GM12873 (cell line): ENCODE measurements around the gene ZNF541.

Experiments used
- TF ChIP-seq, protein P1 (sequence below): IDR thresholded peaks from 2 replicates; pipeline ENCODE4 v1.5.1; 2012; ENCODE audit warnings: low read depth, mild to moderate bottlenecking, moderate library complexity, low read length, control low read depth; ENCODE audit not compliant: insufficient read depth; ENCODE audit errors: missing control alignments

The ZNF541 gene

DNA sequence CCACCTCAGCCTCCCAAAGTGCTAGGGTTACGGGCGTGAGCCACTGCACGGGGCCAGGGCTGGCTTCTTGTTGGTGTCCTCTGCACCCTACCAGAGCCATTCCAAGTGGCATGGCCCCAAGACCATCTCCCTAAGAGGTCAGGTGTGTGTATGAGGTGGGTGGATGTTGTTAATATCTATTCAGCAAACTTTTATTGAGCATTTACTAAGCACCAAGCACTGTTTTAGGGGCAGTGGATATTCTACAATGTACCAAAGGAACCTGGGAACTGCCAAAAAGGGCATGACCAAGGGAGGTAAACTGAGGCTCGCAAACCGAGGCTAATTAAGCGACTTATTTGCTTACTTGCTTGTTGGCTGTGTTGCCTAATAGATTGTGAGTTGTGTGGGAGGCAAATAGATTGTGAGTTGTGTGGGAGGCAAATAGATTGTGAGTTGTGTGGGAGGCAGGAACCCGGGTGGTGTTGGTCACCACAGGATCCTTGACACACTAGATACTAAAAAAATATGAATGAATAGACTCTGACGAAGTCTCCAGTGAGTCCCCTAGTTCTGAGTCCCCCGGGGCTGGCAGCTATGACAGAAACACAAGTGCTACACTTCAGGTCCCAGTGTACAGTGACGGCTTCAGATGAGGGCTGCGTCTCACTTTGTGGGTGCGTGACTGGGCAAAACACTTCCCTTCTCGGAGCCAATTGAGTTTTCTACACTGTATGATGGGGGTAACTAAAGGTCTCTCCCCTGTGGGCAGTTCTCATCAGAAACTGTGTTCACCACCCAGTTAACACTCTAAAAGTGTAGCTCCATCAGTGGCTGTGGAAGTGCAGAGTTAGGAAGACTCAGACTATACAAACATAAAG is 31.0 kb upstream of the ZNF541 start:
- TF ChIP-seq, protein P1, sequence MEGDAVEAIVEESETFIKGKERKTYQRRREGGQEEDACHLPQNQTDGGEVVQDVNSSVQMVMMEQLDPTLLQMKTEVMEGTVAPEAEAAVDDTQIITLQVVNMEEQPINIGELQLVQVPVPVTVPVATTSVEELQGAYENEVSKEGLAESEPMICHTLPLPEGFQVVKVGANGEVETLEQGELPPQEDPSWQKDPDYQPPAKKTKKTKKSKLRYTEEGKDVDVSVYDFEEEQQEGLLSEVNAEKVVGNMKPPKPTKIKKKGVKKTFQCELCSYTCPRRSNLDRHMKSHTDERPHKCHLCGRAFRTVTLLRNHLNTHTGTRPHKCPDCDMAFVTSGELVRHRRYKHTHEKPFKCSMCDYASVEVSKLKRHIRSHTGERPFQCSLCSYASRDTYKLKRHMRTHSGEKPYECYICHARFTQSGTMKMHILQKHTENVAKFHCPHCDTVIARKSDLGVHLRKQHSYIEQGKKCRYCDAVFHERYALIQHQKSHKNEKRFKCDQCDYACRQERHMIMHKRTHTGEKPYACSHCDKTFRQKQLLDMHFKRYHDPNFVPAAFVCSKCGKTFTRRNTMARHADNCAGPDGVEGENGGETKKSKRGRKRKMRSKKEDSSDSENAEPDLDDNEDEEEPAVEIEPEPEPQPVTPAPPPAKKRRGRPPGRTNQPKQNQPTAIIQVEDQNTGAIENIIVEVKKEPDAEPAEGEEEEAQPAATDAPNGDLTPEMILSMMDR: no peak

DNA sequence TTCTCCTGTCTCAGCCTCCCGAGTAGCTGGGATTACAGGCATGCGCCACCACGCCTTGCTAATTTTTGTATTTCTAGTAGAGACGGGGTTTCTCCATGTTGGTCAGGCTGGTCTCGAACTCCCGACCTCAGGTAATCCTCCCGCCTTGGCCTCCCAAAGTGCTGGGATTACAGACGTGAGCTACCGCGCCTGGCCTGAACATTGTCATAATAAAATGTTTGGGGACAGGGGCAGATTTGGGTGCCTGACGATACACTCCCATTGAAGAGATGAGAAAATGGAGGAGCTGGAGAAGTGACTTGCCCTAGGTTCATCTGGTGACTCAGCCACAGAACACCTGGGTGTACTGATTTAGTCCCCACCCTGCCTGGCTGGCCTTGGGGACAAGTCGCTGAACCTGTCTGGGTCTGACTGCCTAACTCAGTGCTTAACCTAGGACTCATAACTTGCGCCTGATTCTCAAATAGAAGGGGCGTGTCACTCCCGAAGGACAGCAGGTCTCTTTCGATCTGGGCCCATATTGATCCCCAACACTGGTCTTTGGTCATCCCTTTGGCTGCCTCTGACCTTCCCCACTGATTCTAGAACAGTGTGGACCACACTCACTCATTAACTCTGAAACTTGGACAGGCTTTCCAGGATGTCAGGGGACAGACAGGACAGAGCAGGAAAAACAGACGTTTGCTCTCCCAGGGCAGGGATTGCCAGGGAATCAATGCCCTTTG is 28.4 kb upstream of the ZNF541 start:
- TF ChIP-seq, protein P1: no peak

DNA sequence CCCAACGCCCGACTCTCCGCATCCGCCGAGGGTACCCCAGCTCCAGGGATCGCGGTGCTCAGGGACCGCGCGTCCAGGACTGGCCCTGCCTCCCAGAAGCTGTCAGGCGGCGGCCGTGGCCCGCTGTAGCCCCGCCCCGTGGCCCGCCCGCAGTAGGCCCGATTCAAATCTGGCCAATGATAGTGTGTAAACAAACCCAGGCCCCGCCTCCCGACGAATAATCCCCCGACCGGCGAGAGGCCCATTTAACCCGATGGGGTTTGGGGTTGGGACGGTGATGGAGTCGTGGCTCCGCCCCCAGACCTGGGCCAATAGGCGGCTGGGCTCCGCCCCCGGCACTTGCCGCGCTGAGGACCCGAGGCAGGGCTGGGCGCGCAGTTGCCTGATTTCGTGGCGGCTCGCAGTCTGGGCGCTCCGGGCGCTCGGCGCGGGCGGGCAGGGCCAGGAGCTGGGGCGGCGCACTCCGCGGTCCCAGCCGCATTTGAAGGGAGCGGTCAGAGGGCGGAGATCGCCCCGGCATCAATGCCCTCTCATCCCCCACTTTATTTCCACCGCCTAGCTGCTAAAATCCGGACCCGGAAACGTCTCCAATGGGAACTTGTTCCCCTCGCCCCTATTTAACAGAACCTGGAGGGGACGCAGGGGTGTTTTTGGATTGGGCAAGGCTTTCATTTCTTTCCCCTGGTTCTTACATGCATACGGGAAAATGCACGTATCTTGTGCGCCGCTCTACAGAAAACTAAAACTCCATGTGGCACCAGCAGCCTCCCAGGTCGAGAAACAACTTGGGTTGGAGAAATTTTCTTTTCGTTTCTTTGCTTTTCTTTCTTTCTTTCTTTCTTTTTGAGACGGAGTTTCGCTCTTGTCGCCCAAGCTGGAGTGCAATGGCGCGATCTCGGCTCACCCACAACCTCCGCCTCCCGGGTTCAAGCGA is 27.6 kb upstream of the ZNF541 start:
- TF ChIP-seq, protein P1: no peak

DNA sequence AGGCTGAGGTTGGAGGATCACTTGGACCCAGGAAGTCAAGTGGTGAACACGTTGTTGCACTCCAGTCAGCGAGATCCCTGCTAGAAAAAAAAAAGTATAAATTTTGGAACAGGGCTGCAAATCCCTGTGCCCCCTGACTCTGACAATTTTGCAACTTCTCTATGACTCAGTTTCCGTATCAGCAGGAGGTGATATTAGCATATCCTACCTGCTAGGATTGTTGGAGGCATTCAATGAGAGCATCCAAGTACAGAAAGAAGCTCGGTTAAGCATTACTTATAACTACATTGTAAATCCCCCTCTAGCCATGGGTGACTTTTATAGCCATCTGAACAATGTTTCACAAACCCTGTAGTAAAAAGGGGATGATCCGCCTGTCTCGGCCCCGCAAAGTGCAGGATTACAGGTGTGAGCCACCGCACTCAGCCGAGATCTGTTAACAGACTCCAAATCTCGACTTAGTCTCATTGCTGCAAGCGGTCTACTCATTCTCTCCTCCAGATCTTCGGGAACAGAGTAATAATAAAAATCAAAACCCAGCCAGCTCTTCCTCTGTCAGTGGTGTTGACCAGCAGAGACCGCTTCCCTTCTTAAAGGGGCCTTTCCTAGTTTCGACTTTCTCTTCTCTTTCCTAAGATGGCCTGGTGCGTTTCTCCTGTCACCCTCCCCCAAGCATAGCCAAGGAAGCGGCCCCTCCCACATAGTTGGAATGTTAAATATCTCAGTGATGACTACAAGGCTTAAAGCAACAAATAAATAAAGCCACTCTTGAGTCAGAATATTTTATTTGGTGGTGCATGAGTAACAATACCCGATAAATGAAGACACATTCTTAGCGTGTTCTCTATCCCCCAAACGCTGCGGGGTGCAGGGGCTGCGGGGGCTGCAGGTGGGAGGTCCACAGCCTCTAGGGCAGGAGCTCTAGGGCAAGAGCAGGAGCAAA is 25.7 kb upstream of the ZNF541 start:
- TF ChIP-seq, protein P1: no peak

DNA sequence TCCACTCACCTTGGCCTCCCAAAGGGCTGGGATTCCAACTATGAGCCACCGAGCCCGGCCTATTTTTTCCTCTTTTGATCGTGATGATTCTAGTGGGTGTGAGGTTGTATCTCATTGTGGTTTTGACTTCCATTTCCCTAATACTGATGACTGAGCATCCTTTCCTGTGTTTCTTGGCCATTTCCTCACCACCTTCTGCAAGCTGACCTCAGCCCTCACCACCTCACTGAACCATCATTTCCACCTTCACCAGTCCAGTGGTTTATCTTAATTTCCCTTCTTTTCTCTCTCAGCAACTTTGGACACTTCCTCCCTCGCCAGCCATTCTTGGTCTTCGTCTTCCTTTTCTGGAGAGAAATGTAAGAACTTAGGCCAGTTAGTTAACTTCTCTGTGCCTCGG is 23.0 kb upstream of the ZNF541 start:
- TF ChIP-seq, protein P1: no peak

DNA sequence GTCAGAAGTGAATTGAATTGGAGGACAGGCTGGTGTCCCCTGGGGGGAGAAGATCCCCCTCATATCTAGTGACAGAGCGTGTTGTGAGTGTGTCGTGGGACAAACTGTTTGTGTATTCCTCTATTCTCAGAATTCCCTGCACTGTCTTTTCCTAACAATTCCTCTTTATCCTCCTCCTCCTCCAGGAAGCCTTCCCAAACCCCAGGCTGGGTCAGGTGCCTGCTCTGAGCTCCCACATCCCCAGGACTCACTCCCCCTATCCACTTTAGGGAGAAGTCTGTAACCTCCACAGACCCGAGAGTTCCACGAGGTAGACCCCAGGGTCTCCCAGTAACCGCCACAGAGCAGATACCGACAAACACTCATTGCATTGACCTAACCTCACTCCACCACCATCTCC is 20.9 kb upstream of the ZNF541 start:
- TF ChIP-seq, protein P1: no peak
